Measurements from ENCODE around the gene TASP1.
"Not testable (repeated sequence)": the region's sequence is repeated elsewhere in the genome, so short reads cannot be mapped to it uniquely, and the experiment has no call there.

Gene TASP1

DNA sequence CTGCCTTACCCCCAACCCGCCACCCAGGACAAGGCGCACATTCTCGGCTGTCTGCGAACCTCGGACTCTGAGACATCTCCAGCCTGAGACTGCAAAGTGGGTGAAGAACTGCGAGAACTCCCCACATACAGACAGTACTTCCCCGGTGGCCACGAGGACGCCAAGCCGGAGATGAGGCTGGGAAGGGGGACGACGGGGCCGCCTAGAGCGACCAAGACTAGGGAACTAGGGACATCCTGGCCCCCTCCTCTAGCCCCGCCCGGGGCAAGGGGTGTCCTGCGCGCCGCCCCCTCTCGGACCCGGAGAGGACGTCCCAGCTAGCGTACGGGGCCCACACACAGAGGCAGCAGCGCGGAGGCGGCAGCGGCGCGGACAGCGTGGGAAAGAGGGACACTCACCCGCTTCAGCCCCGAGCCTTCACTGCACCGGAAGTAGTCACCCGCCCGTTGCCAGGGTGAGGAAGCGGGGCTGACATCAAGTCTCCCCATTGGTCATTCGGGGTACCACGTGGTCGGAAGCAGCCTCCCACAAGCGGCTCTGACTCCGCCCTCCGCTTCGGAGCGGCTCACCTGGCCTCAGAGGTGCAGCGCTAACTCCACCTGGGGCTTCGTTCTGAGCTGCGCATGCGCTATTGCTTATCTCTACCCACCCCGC lies at the start of gene TASP1:
Gene TASP1 (minus strand): TSS at position 437 of the 654 bp plus-strand sequence. CDS start 8,854 bp downstream, outside the sequence.
- peak; percentile 96 for DNase-seq

- DNase-seq, result no peak
Measured at GRCh38 chr20:13687815-13688214, 49.1 kb upstream of the TASP1 start.

GRCh38 chr20:13685623-13686022 lies 46.9 kb upstream of the TASP1 start:
- no peak for DNase-seq

- DNase-seq, result no peak
Measured at GRCh38 chr20:13684566-13685222, 46.0 kb upstream of the TASP1 start.

DNA sequence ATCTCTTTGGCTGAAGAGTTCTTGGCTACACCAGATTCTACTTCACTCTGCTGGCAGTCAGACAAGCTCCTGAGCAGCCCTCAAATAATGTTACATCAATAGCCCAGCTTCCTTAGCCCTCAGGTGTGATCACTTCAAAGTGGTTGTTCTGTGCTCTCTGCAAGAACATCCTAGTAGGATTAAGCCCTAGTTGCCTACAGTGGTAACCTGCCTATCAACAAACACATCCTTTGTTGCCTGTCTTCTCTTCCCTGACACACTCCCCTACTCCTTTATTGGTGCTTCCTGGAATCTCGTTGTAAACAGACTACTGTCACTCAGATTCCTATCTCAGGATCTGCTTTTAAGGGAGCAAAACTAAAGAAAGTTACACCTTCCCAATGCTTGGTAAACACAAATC lies 45.1 kb upstream of the TASP1 start:
- DNase-seq, result no peak

- DNase-seq, result no peak
Measured at GRCh38 chr20:13681248-13682125, 42.8 kb upstream of the TASP1 start.

DNA sequence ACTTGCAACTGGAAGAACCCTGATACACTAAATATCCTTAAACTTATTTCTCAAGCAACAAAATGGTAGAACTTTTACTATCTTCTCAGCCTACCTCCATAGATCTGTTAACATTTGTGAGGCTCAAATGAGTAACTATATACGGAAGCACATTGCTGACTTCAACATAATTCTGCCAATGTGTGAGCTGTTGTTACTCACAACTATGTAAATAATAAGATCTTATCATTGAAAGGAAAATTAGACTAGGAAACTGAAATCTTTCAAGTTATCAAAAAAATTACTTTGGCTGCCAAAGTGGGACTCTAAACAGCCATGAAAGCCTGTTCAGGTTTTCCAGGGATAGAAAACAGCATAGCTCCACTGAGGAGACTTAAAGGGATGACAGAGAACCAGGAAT lies 40.2 kb upstream of the TASP1 start:
- no peak for DNase-seq

DNA sequence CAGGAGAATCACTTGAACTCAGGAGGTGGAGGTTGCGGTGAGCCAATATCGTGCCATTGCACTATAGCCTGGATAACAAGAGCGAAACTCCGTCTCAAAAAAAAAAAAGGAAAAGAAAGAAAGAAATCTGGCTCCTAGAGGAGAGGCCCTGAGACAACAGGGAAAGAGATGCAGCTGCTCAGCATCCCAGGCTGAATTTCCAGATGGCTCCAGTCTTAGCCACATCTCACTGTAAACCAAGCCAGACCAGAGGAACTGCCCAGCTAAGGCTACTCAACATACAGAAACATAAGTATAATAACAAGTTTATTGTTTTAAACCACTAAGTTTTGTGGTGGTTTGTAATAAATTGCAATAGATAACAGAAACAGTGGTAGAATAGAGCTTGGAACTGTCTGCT lies 38.5 kb upstream of the TASP1 start:
- no peak for DNase-seq

GRCh38 chr20:13676682-13677081 lies 38.0 kb upstream of the TASP1 start:
- DNase-seq, result no peak

GRCh38 chr20:13672690-13673089 lies 34.0 kb upstream of the TASP1 start:
- no peak for DNase-seq

- DNase-seq, result no peak
Measured at GRCh38 chr20:13671916-13672378, 33.2 kb upstream of the TASP1 start.

DNA sequence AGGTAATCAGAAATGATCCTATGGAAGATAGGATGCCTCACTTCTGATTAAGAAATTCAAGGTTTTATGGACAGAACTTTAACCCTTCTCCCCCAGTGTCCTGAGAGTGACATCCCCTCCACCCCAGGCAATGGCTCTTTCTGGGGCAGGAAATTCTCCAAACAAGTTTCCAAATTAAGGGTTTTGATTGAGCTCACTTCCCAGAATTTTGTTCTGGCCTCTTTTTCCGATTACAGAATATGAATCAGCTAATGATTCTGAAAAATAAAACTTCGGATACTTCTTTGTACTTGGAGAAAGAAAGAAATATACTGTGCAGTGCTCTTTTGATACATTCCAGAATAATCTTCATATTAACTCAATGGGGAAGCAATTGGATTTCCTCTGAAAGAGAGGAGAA lies 32.8 kb upstream of the TASP1 start:
- DNase-seq, result no peak

DNA sequence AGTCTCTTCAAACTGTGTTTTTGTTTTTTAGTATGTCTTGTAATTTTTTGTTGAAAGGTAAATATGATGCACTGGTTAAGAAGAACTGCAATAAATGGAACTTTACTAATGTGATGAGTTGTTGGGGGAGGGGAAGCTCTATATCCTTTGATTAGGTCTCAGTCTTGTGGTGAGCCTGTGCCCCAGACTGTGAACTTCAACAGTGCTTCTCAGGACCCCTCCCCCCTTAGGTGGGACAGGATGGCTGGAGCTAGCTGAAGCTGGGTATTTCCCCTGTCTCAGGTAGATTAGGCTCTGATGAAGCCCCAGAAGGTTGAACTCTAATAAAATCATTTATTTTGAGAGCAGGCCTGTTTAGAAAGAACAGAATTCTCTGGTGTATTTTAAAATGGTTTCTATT lies 31.4 kb upstream of the TASP1 start:
- no peak for DNase-seq

DNA sequence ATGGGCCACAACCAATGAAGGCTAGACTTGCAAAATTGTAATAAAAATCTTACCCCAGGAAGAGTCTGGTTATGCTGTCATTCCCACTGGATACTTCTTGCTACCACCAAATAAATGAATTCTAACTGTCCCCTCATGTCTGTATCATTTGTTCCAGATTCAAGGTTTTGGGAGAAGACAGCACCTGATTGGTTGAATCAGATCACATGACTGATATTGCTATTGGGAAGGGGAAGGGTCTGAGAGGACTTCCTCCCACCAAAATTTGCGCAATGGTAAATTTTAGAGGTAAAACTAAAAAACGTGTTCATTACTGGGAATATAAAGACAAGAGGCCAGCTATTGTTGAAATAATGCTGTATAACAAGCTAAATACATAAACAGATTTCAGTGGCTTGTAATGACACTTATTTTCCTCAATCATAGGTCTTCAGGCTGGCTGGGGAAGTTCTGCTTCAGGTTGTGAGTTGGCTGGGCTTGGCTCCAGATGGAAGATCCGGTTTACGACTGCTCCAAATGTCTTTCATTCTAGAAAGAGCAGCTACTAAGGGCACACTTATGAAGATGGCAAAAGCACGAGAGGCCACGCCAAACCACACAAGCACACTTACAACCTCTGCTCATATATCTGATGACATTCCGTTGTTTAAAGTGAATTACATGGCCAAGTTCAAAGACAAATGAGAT lies 27.1 kb upstream of the TASP1 start:
- no peak for DNase-seq

DNA sequence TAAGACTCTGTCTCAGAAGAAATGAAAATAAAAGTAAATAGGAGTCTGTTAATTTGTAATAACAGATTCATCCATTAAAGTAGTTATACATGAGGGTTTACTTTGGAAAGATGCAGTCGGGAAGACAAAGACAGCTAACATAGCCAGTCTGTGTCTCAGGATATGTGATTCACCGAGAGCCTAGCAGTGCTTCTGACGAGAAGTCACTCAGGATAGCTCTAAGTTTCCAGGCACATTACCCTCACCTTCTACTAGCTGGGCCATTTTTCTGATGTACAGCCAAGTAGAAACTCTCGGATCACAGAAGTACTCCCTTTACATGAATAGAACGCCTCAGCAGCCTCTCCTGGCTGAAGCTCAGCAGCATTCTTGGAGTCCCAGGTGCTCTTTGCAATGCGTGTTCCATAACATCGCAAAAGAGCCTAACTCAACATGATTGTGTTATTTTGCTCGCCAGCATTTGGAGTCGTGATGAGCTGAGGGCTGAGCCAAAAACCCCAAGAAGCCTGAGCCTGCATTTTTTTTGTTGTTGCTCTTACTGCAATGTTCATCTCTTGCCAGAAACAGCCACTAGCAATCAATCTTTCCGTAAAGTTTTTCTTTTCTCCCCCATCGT lies 22.4 kb upstream of the TASP1 start:
- DNase-seq, result no peak

DNA sequence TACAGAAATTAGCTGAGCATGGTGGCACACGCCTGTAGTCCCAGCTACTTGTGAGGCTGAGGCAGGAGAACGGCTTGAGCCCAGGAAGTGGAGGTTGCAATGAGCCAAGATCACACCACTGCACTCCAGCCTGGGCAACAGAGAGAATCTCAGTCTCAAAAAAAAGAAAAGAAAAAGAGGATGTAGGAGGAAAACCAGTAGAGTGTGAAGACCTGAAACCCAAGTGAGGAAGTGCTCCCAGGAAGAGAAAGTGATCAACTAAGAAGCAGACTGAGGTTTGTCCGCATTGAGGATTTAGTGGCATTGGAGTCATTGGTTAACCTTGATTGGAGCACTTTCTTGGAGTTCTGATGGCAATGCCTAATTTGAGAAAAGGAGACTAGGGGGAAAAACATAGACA lies 20.6 kb upstream of the TASP1 start:
- DNase-seq, result peak; percentile 56

GRCh38 chr20:13658060-13658459 lies 19.3 kb upstream of the TASP1 start:
- DNase-seq, result not testable (repeated sequence)

- DNase-seq, result no peak
Measured at GRCh38 chr20:13656721-13657368, 18.1 kb upstream of the TASP1 start.

DNA sequence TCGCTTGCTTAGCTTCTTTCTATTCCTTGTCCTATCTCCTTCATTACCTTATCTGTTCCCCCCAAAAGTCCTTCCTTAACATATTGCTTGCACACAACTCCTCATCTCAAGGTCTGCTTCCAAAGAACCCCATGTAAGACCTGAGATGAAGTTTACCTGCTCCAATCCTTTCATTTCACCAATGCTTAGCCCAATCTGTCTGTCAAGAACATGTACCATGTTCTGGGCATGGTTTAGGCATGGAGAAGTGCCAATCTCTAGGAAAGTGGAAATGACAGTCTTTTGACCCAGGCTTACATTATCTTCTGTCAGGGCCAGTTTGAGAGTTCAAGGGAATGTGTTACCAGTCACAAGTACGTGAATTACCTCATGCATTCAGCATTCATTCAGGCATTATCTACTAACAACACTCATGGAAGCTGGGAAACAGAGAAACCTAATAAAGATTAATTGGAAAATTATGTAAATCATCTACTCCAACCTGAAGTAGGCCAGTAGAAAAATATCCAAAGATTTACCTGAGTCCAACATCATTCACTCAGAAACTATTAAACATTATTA lies 15.8 kb upstream of the TASP1 start:
- DNase-seq, result no peak

DNA sequence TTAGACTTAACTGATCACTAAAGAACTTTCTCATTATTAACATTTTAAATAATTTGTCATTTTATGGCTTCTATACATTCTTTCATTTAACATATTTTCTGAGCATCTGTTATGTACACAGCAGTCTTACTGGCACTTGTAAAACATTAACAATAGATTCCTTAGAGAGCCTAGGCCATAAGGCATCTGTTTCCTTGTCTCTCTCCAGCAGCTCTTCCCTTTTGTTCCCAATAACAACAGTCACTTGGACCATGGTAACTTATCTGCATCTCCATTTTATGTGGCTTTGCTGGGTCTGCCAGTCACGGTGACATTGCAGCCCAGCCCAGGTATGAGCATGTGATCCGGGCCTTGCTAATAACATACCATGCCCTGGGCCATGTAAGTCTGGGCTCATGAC lies 11.7 kb upstream of the TASP1 start:
- no peak for DNase-seq

- no peak for DNase-seq
Measured at GRCh38 chr20:13648291-13649228, 9.8 kb upstream of the TASP1 start.
